Glutamatergic neuron (in vitro differentiated cells): ENCODE data around the gene HS6ST1. TPM values are rescaled to one million over a fixed set of nuclear protein-coding genes. Genes with fewer than 3 reads are reported as not detected.
A peak's percentile ranks its signal among the peaks of the same experiment; 100 is the strongest.

Source experiments
- DNase-seq: peaks from one replicate; pipeline ENCODE4 v3.0.0; 2022
- H3K27ac Mint-ChIP-seq: one replicate; pipeline ENCODE4 v1.8.0; 2020; ENCODE audit warnings: mild to moderate bottlenecking, mixed read lengths, inconsistent platforms; ENCODE audit not compliant: unreplicated experiment
- H3K27me3 Mint-ChIP-seq: one replicate; pipeline ENCODE4 v1.8.0; 2020; ENCODE audit warnings: mild to moderate bottlenecking, moderate library complexity, mixed read lengths, inconsistent platforms; ENCODE audit not compliant: unreplicated experiment
- H3K36me3 Mint-ChIP-seq: one replicate; pipeline ENCODE4 v1.8.0; 2020; ENCODE audit warnings: mild to moderate bottlenecking, mixed read lengths, inconsistent platforms; ENCODE audit not compliant: unreplicated experiment
- H3K4me1 Mint-ChIP-seq: one replicate; pipeline ENCODE4 v1.8.0; 2020; ENCODE audit warnings: mild to moderate bottlenecking, low read depth, mixed read lengths, inconsistent platforms; ENCODE audit not compliant: unreplicated experiment
- H3K4me3 Mint-ChIP-seq: one replicate; pipeline ENCODE4 v1.8.0; 2020; ENCODE audit warnings: mild to moderate bottlenecking, mixed read lengths, inconsistent platforms; ENCODE audit not compliant: unreplicated experiment
- H3K9me3 Mint-ChIP-seq: one replicate; pipeline ENCODE4 v1.8.0; 2020; ENCODE audit warnings: mild to moderate bottlenecking, moderate library complexity, mixed read lengths, inconsistent platforms; ENCODE audit not compliant: unreplicated experiment
- CTCF ChIP-seq: fragments of 200-600 bp; sonication (generic); IDR thresholded peaks from one replicate; pipeline ENCODE4 v1.5.0; 2021; ENCODE audit not compliant: partially characterized antibody, unreplicated experiment
- total RNA-seq: library from RNA; stranded (reverse); fragmentation: NEBNext Ultra II Directional; extraction: Animal tissue kit (Norgen Biotek cat#: 25700); gene quantifications from one replicate; pipeline ENCODE4 v1.2.1, GENCODE V29; 2021; ENCODE audit not compliant: unreplicated experiment

HS6ST1 gene
- total RNA-seq, 1 donor from 2014 or later: 173 TPM

- no peak for DNase-seq
- peaks cover 5% of the 10 kb centered on the region for H3K9me3 Mint-ChIP-seq
- no peaks in the 10 kb centered on the region for H3K36me3 Mint-ChIP-seq
- H3K4me3 Mint-ChIP-seq: no peak overlapping the region
- H3K27me3 Mint-ChIP-seq: peaks cover 7% of the 10 kb centered on the region
- no peak for TF ChIP-seq CTCF
- H3K27ac Mint-ChIP-seq: no peak overlapping the region
- peaks cover 9% of the 10 kb centered on the region for H3K4me1 Mint-ChIP-seq
These were observed 4.3 kb upstream of the HS6ST1 start for GRCh38 chr2:128322715-128323554.

GRCh38 chr2:128321784-128322714 lies 3.4 kb upstream of the HS6ST1 start:
- peak; percentile 98 for TF ChIP-seq CTCF

DNA sequence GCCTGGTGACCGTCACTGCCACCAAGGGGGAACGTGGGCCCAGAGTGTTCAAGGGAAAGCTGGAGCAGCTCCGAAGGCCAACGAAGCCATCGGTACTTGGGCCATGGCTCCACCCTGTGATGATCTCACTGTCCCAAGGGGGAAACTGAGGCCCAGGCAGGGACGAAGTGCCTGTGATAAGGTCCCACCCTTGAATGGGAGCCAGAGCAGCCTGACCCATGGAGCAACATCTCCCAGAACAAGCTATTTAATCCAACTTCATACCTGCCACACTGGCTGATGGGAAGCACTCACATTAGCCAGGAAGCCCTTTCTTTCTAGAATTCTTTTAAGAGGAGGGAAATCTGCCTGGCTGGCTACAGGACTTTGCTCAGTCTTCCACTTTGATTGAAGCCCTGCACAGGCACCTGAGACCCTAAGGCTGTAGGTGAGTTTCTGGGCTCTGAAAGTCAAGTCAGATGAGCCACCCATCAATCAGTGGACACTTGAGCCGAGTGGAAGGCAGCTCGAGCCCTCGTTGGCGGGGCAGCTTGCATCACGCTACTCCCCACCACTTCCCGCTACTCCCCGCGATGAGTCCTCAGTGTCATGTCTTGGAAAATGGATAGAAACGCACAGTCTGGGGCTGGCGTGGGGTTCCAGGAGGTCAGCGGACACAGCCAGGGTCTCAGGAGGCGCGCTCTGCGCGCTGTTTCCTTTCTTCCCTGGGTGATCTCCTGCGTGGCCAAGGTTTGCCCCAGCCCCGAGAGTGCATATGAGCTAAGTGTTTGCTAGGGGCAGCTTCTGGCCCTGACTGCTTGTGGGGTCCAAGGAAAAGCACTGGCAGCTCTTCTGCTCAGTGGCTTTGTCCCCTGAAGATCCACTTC lies 2.5 kb upstream of the HS6ST1 start:
- Mint-ChIP-seq H3K27me3 (peaks cover 10% of the 10 kb centered on the region), H3K4me3 (peak overlapping the region; percentile 71), H3K9me3 (peaks cover 9% of the 10 kb centered on the region), H3K4me1 (peaks cover 10% of the 10 kb centered on the region), H3K36me3 (no peaks in the 10 kb centered on the region), H3K27ac (peak overlapping the region; percentile 33)
- no peak for TF ChIP-seq CTCF
- DNase-seq: no peak

More at GRCh38 chr2:128321784-128322714, 3.4 kb upstream of the HS6ST1 start:
- Mint-ChIP-seq H3K4me1 (peaks cover 9% of the 10 kb centered on the region), H3K9me3 (peaks cover 5% of the 10 kb centered on the region), H3K4me3 (peak overlapping the region; percentile 71), H3K27ac (peak overlapping the region; percentile 33), H3K36me3 (no peaks in the 10 kb centered on the region), H3K27me3 (peaks cover 7% of the 10 kb centered on the region)
- peak; percentile 91 for DNase-seq

GRCh38 chr2:128320192-128320905 lies 1.7 kb upstream of the HS6ST1 start:
- DNase-seq: no peak
- Mint-ChIP-seq H3K27me3 (peaks cover 10% of the 10 kb centered on the region), H3K9me3 (peaks cover 9% of the 10 kb centered on the region), H3K36me3 (no peaks in the 10 kb centered on the region), H3K4me3 (no peak overlapping the region), H3K27ac (no peak overlapping the region), H3K4me1 (peaks cover 11% of the 10 kb centered on the region)
- no peak for TF ChIP-seq CTCF
